Fibroblast of lung (primary cell): ENCODE measurements around the gene RAMAC.

Source experiments
- EZH2 ChIP-seq: IDR thresholded peaks from 2 replicates; pipeline ENCODE4 v1.5.1; 2012; ENCODE audit warnings: low read length, control low read depth, mild to moderate bottlenecking; ENCODE audit errors: missing control alignments
- TF ChIP-seq, protein P1 (sequence below), 2 donors: IDR thresholded peaks in 1 of 2; conservative IDR thresholded peaks in 1 of 2; 1 replicate in 1 of 2; 2 replicates in 1 of 2; pipeline ENCODE4 v1.5.1; 2011 to 2012; ENCODE audit warnings: low read length in 2 of 2, control low read depth in 1 of 2, inconsistent platforms in 1 of 2, low read depth in 1 of 2, mild to moderate bottlenecking in 1 of 2

DNA sequence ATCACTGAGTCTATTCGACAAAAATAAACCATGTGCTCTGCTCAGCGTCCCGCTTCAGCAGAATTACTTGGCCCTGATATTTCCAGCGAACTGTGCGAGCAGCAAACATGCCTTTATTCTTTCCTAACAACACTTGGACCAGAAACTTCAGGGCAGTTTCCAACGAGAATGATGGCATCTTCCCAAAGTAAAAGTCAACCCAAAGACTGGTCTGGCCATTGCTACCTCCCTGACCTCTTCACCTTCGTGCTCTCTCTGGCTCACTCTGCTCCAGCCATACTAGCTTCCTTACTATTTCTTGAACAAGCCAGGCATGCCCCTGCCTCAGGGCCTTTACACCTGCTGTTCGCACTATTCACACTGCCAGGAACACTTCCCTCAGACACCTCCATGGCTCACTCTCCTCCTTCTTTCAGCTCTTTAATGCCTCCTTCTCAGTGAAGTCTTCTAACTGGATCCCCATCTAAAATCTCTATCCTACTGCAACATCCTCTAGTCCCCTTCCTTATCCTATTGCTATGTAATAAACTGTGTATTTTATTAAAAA is 39.8 kb upstream of the RAMAC start:
- TF ChIP-seq, protein P1, sequence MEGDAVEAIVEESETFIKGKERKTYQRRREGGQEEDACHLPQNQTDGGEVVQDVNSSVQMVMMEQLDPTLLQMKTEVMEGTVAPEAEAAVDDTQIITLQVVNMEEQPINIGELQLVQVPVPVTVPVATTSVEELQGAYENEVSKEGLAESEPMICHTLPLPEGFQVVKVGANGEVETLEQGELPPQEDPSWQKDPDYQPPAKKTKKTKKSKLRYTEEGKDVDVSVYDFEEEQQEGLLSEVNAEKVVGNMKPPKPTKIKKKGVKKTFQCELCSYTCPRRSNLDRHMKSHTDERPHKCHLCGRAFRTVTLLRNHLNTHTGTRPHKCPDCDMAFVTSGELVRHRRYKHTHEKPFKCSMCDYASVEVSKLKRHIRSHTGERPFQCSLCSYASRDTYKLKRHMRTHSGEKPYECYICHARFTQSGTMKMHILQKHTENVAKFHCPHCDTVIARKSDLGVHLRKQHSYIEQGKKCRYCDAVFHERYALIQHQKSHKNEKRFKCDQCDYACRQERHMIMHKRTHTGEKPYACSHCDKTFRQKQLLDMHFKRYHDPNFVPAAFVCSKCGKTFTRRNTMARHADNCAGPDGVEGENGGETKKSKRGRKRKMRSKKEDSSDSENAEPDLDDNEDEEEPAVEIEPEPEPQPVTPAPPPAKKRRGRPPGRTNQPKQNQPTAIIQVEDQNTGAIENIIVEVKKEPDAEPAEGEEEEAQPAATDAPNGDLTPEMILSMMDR (conservative IDR thresholded peaks at IDR 0.05 in 1 of 2, IDR thresholded peaks at IDR 0.05 in 1 of 2; ENCODE audit: low read depth in 1 of 2, low read length in 2 of 2) = no peak
- no peak for TF ChIP-seq EZH2
